Gastrocnemius medialis (tissue), 4 donors: ENCODE measurements around the gene TBC1D3. TPM values are rescaled to one million over a fixed set of nuclear protein-coding genes. Genes with fewer than 3 reads are reported as not detected.
A peak's percentile ranks its signal among the peaks of the same experiment; 100 is the strongest.
"Not testable (repeated sequence)": the region's sequence is repeated elsewhere in the genome, so short reads cannot be mapped to it uniquely, and the experiment has no call there.

ENCODE experiments used
- ATAC-seq, 2 donors: fragments of 150-250 bp; one replicate each; pipeline ENCODE4 v1.9.1; 2016
- DNase-seq, 2 donors: peaks; one replicate each; pipeline ENCODE4 v3.0.0-alpha.2; 2019
- H3K27ac ChIP-seq, 4 donors: fragments of 200-600 bp; sonication (generic); 1 replicate in 1 of 4; 2 replicates in 3 of 4; pipeline ENCODE4 v1.5.1; 2016 to 2018; ENCODE audit warnings: mild to moderate bottlenecking in 2 of 4, moderate library complexity in 1 of 4
- H3K27me3 ChIP-seq, 3 donors: fragments of 200-600 bp; sonication (generic) in 2 of 3; 1 replicate in 1 of 3; 2 replicates in 2 of 3; pipeline versions ENCODE4 v1.5.1 to v1.6.0; 2016 to 2019; ENCODE audit warnings: mild to moderate bottlenecking in 1 of 3, moderate library complexity in 1 of 3
- H3K36me3 ChIP-seq, 2 donors: fragments of 200-600 bp; sonication (generic) in 1 of 2; one replicate each; pipeline ENCODE4 v1.5.1; 2017 to 2018
- H3K4me1 ChIP-seq, 2 donors: fragments of 200-600 bp; sonication (generic) in 1 of 2; one replicate each; pipeline ENCODE4 v1.5.1; 2016 to 2017; ENCODE audit warnings: mild to moderate bottlenecking in 2 of 2
- H3K4me3 ChIP-seq, 4 donors: fragments of 200-600 bp; sonication (generic) in 3 of 4; 1 replicate in 1 of 4; 2 replicates in 3 of 4; pipeline ENCODE4 v1.5.1; 2016 to 2019; ENCODE audit warnings: mild to moderate bottlenecking in 2 of 4
- H3K9me3 ChIP-seq, 3 donors: fragments of 200-600 bp; sonication (generic) in 2 of 3; 1 replicate in 1 of 3; 2 replicates in 2 of 3; pipeline ENCODE4 v1.5.1; 2016 to 2019
- in situ Hi-C, 4 donors: fragments of 200-750 bp; cut with MboI; loops; one replicate each; pipeline versions ENCODE4 v1.15.0 to v1.8.0; 2017; ENCODE audit warnings: low sequenced_read_pairs in 4 of 4
- intact Hi-C: fragments of 100-400 bp; cut with DNase I; formaldehyde crosslinking; loops from one replicate; pipeline ENCODE4 v1.15.1; 2023; ENCODE audit warnings: low total_unique reads
- total RNA-seq, 4 donors: library from RNA; depleted of rRNA; stranded (reverse); fragments of >200 nt; gene quantifications; one replicate each; pipeline versions ENCODE4 v1.1.0 to v1.2.3, GENCODE V29; 2016

Gene TBC1D3
- not detected for total RNA-seq

DNA sequence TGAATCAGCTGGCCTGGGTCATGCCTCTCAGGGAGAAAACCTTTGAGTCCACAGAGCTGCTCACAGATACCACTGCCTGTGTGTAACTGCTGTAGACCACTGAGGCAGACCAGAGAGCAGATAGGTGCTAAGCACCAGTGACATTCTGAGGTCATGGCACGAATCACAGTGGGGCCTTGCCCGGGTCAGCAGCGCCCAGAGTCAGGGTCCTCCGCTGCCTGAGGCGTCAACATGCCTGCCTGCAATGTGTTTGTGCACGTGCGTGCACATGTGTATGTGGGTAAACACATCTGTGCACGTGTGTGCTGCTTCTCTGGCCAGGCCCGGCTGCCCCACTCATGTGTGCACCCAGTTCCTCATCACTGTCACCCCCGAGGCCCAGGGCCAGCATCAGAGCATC, at the start of gene TBC1D3:
TBC1D3 (minus strand) TSS at position 101 of the 400 bp plus-strand sequence. CDS start 1,526 bp downstream, outside the sequence.
- in situ Hi-C loops, ATAC-seq, DNase-seq, H3K4me1 ChIP-seq, H3K4me3 ChIP-seq, H3K27me3 ChIP-seq, H3K36me3 ChIP-seq, H3K27ac ChIP-seq, H3K9me3 ChIP-seq, intact Hi-C loops: not testable (repeated sequence)

GRCh38 chr17:38232790-38233189, 40.4 kb upstream of the TBC1D3 start:
- H3K4me3 ChIP-seq, H3K9me3 ChIP-seq, in situ Hi-C loops, H3K36me3 ChIP-seq, H3K27ac ChIP-seq, DNase-seq, H3K4me1 ChIP-seq, intact Hi-C loops, H3K27me3 ChIP-seq: not testable (repeated sequence)
- peak in 1 of 2 donors; percentile 80 for ATAC-seq

DNA sequence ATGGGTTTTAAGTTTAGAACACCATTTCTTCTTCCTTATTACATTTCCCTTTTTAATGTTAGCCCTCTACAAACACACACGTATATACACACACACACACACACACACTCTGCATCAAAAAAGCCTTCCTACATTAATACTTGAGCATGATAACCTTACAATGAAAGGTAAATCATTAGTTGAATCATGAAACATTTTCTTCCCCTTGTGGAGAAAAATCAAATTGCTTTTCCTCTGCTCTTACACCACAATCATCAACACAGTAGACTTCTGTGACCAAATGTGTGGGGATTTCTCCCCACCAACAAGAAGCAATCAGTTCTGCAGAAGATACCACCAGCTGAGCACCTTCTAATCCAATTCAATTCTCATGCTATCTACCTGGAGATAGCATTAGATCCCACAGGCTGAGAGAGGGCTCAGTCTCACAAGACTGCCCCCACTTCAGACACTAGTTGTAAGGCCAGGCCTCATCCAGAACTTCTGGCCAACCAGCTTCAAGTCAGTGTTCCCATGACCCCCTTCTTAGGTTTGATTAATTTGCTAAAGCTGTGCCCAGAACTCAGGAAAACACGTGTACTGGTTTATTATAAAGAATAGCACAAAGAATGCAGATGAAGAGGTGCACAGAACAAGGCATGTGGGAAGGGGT, 33.6 kb upstream of the TBC1D3 start:
- H3K27ac ChIP-seq, H3K27me3 ChIP-seq, H3K9me3 ChIP-seq, H3K36me3 ChIP-seq, in situ Hi-C loops, intact Hi-C loops, H3K4me1 ChIP-seq, ATAC-seq, DNase-seq, H3K4me3 ChIP-seq: not testable (repeated sequence)

DNA sequence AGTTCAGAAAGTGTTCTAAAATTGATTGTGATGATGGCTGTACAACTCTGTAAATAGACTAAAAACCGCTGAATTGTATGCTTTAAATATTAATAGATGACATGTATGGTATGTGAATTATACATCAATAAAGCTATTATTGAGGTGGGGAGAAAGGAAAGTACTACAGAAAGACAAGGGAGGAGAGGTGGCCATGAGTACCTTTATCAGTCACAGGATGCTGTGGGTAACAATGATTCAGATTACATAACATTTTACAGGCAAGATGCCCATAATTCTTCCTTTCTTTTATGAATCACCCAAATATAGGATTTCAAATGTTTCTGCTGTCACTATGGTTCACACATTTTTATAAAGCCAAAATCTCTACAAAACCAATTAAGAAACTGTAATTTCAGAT, 28.5 kb upstream of the TBC1D3 start:
- intact Hi-C loops, H3K9me3 ChIP-seq, DNase-seq, H3K4me1 ChIP-seq, in situ Hi-C loops, H3K27ac ChIP-seq, H3K4me3 ChIP-seq, H3K27me3 ChIP-seq, H3K36me3 ChIP-seq, ATAC-seq: not testable (repeated sequence)

GRCh38 chr17:38200271-38200670, 7.9 kb upstream of the TBC1D3 start:
- in situ Hi-C loops, H3K4me1 ChIP-seq, intact Hi-C loops, ATAC-seq, H3K27me3 ChIP-seq, H3K9me3 ChIP-seq, H3K4me3 ChIP-seq, H3K27ac ChIP-seq, H3K36me3 ChIP-seq, DNase-seq: not testable (repeated sequence)

DNA sequence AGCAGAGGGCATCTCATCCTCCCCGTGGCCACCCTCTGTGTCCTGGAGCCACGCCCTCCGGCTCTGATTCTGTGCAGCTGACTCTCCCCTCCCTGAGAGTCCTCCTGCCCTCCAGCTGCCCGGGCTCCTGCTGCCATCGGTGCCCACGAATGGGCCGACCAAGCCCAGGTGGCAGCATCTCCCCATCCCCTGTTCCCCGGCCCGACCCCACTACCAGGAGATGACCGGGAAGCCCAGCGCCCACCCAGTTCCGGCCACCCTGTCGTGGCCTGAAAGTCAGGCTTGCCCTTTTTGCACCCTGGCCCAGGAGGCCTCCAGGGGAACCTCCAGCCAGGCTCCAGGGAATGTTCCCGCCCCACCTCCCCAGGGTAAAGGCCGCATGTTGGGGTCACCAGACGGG, 57.5 kb downstream of the TBC1D3 start:
- H3K27ac ChIP-seq, ATAC-seq, H3K4me3 ChIP-seq, H3K27me3 ChIP-seq, in situ Hi-C loops, H3K4me1 ChIP-seq, H3K36me3 ChIP-seq, intact Hi-C loops, H3K9me3 ChIP-seq: not testable (repeated sequence)
- peak in 1 of 2 donors; percentile 1 for DNase-seq

Other genes starting within 250 kb of the TBC1D3 start
- 10 to 100 TPM in 1 of 4 donors, 1 to 10 TPM in 3; 2.3 to 18.6 (median 3.9) TPM for gene TBC1D3L, start 203.5 kb downstream of the TBC1D3 start, total RNA-seq
- not detected for gene TBC1D3D, start 188.6 kb downstream of the TBC1D3 start, total RNA-seq
- gene TBC1D3C, start 123.9 kb downstream of the TBC1D3 start, total RNA-seq: not detected
- not detected for gene TBC1D3E, start 64.6 kb downstream of the TBC1D3 start, total RNA-seq
- 10 to 100 TPM; 48.3 to 64.6 (median 51.2) TPM for gene MRPL45, start 104.6 kb upstream of the TBC1D3 start, total RNA-seq
- gene GPR179, start 151.4 kb upstream of the TBC1D3 start, total RNA-seq: under 1 TPM; 0.07 to 0.20 (median 0.18) TPM
- 10 to 100 TPM; 16.3 to 19.9 (median 19.5) TPM for gene SOCS7, start 159.3 kb upstream of the TBC1D3 start, total RNA-seq
- 10 to 100 TPM in 3 of 4 donors, 1 to 10 TPM in 1; 8.0 to 22.7 (median 12.1) TPM for gene ARHGAP23, start 235.9 kb upstream of the TBC1D3 start, total RNA-seq